ENCODE results near the gene SERPINA10.

The SERPINA10 gene

GRCh38 chr14:94328196-94328595 lies 35.1 kb upstream of the SERPINA10 start:
- no peak for TF ChIP-seq CTCF (IDR thresholded peaks at IDR 0.05; ENCODE audit: insufficient read depth, missing control alignments)
- no peak for FAIRE-seq
- no peak for DNase-seq (ENCODE audit: insufficient read length, low spot score)

GRCh38 chr14:94322648-94323570 lies 29.8 kb upstream of the SERPINA10 start, which contains the start of gene SERPINA6:
TSS of gene SERPINA6 (minus strand) at chr14:94323336. CDS start at chr14:94314648, 8,688 bp downstream.
- DNase-seq (ENCODE audit: insufficient read length, low spot score): no peak
- no peak for TF ChIP-seq CTCF (IDR thresholded peaks at IDR 0.05; ENCODE audit: insufficient read depth, missing control alignments)
- FAIRE-seq: no peak

- DNase-seq (ENCODE audit: insufficient read length, low spot score) (no peak), FAIRE-seq (no peak)
- TF ChIP-seq CTCF (IDR thresholded peaks at IDR 0.05; ENCODE audit: insufficient read depth, missing control alignments): no peak
Observed at GRCh38 chr14:94321421-94322271, 28.6 kb upstream of the SERPINA10 start.

GRCh38 chr14:94320243-94320642 lies 27.2 kb upstream of the SERPINA10 start:
- no peak for FAIRE-seq
- DNase-seq (ENCODE audit: insufficient read length, low spot score): no peak
- TF ChIP-seq CTCF (IDR thresholded peaks at IDR 0.05; ENCODE audit: insufficient read depth, missing control alignments): no peak

- FAIRE-seq (no peak), DNase-seq (ENCODE audit: insufficient read length, low spot score) (no peak)
- no peak for TF ChIP-seq CTCF (IDR thresholded peaks at IDR 0.05; ENCODE audit: insufficient read depth, missing control alignments)
Observed at GRCh38 chr14:94317259-94317658, 24.2 kb upstream of the SERPINA10 start.

- TF ChIP-seq CTCF (IDR thresholded peaks at IDR 0.05; ENCODE audit: insufficient read depth, missing control alignments): no peak
- FAIRE-seq: no peak
- no peak for DNase-seq (ENCODE audit: insufficient read length, low spot score)
Observed at GRCh38 chr14:94316692-94317091, 23.6 kb upstream of the SERPINA10 start.
